ENCODE results near the gene GNB1.
"Not testable (repeated sequence)": the region's sequence is repeated elsewhere in the genome, so short reads cannot be mapped to it uniquely, and the experiment has no call there.

GNB1 gene

GRCh38 chr1:1856161-1856560 is 34.7 kb downstream of the GNB1 start:
- DNase-seq: not testable (repeated sequence)

GRCh38 chr1:1853593-1854257 is 37.2 kb downstream of the GNB1 start:
- no peak for DNase-seq

- no peak for DNase-seq
Measured at GRCh38 chr1:1852619-1853414, 38.1 kb downstream of the GNB1 start.

GRCh38 chr1:1847890-1848289 is 43.0 kb downstream of the GNB1 start:
- no peak for DNase-seq

GRCh38 chr1:1847061-1847850 is 43.6 kb downstream of the GNB1 start:
- DNase-seq: no peak

- DNase-seq: no peak
Measured at GRCh38 chr1:1846386-1846918, 44.4 kb downstream of the GNB1 start.

GRCh38 chr1:1842360-1843146 is 48.3 kb downstream of the GNB1 start:
- peak; percentile 62 for DNase-seq

GRCh38 chr1:1841575-1841995 is 49.3 kb downstream of the GNB1 start:
- no peak for DNase-seq

GRCh38 chr1:1839311-1839965 is 51.4 kb downstream of the GNB1 start:
- DNase-seq: no peak

GRCh38 chr1:1836119-1836518 is 54.8 kb downstream of the GNB1 start:
- no peak for DNase-seq

- no peak for DNase-seq
Measured at GRCh38 chr1:1835546-1835945, 55.3 kb downstream of the GNB1 start.

GRCh38 chr1:1833916-1834325 is 57.0 kb downstream of the GNB1 start:
- no peak for DNase-seq

- no peak for DNase-seq
Measured at GRCh38 chr1:1833456-1833855, 57.4 kb downstream of the GNB1 start.

GRCh38 chr1:1832820-1833219 is 58.1 kb downstream of the GNB1 start:
- no peak for DNase-seq

- DNase-seq: no peak
Measured at GRCh38 chr1:1832166-1832565, 58.7 kb downstream of the GNB1 start.

GRCh38 chr1:1827089-1827848 is 63.6 kb downstream of the GNB1 start:
- no peak for DNase-seq

GRCh38 chr1:1826356-1827088 is 64.4 kb downstream of the GNB1 start:
- DNase-seq: no peak

- DNase-seq: no peak
Measured at GRCh38 chr1:1825217-1825616, 65.7 kb downstream of the GNB1 start.

- no peak for DNase-seq
Measured at GRCh38 chr1:1819762-1820161, 71.1 kb downstream of the GNB1 start.

GRCh38 chr1:1817221-1817620 is 73.7 kb downstream of the GNB1 start:
- DNase-seq: no peak
